Type B pancreatic cell (in vitro differentiated cells): ENCODE data around the gene S100A2. TPM values are rescaled to one million over a fixed set of nuclear protein-coding genes. Genes with fewer than 3 reads are reported as not detected.

Experiments used
- DNase-seq: peaks from one replicate; pipeline ENCODE4 v3.0.0; 2021; ENCODE audit warnings: mixed read lengths; ENCODE audit not compliant: unreplicated experiment; ENCODE audit errors: extremely low spot score
- H3K27ac Mint-ChIP-seq: 2 replicates; pipeline ENCODE4 v1.8.0; 2021; ENCODE audit warnings: mild to moderate bottlenecking, mixed read lengths
- H3K27me3 Mint-ChIP-seq: 2 replicates; pipeline ENCODE4 v1.8.0; 2021; ENCODE audit warnings: mixed read lengths
- H3K36me3 Mint-ChIP-seq: 2 replicates; pipeline ENCODE4 v1.8.0; 2021; ENCODE audit warnings: mixed read lengths
- H3K4me1 Mint-ChIP-seq: one replicate; pipeline ENCODE4 v1.8.0; 2021; ENCODE audit warnings: mixed read lengths; ENCODE audit not compliant: unreplicated experiment
- H3K4me3 Mint-ChIP-seq: 2 replicates; pipeline ENCODE4 v1.8.0; 2021; ENCODE audit warnings: mild to moderate bottlenecking, mixed read lengths
- H3K9me3 Mint-ChIP-seq: 2 replicates; pipeline ENCODE4 v1.8.0; 2021; ENCODE audit warnings: mixed read lengths
- CTCF ChIP-seq: fragments of 200-600 bp; sonication (generic); conservative IDR thresholded peaks from 2 replicates; pipeline ENCODE4 v1.5.0; 2021; ENCODE audit warnings: antibody characterized with exemption, mild to moderate bottlenecking
- long read RNA-seq: library from polyadenylated mRNA; unstranded; transcript quantifications from one replicate; pipeline ENCODE4 v2.0.0, GENCODE V29; 2020
- total RNA-seq: library from RNA; stranded (reverse); gene quantifications from 2 replicates; pipeline ENCODE4 v1.2.1, GENCODE V29; 2021; ENCODE audit warnings: low replicate concordance

The S100A2 gene
- 0.75 and 2.4 TPM in 2 replicates for total RNA-seq
- long read RNA-seq: 0 reads

DNA sequence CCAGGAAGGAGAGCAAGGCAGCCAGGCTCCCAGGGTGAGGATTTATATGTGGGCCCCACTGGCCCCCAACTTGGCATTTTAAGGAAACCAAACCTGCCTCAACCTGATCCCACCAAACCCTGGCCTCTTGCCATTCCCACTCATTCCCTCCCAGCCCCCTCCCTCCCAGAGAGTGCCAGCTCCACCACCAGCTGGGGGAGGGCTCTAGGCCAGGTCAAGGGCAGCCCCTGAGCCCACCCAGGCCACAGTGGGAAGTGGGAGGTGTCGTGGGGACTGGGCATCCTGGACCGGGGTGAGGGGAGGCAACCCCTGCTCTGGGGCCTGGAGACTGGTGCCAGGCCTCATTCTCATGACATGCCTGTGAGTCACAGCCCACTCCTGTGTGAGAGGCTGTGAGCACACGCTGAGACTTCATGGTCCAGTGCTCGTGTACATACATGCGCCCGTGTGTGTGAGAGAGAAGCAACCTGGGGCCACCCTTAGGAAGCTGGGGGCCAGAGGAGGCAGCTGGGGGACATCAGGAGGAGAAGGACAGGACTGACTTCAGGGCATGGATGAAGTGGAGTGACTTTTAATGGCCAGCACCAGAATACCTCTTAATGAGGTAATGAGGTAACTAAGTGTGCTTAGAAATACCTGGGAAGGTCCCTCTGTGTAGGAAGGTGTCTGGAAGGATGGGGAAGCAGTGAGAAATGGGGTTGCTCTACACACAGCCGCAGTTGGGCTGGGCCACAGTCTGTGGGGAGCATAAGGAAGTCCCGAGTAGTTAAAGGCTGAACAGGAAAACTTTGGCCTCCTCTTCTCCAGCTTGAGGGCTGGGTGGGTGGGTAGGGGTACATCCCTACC lies at the start of gene S100A2:
Gene S100A2 (minus strand): TSS at position 316 of the 846 bp plus-strand sequence. CDS start 1,967 bp downstream, outside the sequence.
- TF ChIP-seq CTCF: no peak
- Mint-ChIP-seq H3K4me3 (peak within 1 kb of the TSS; percentile 70), H3K27ac (peak within 1 kb of the TSS; percentile 99), H3K4me1 (peaks cover 40% of the 10 kb centered on the region), H3K9me3 (no peaks in the 10 kb centered on the region), H3K27me3 (no peaks in the 10 kb centered on the region), H3K36me3 (no peaks in the 10 kb centered on the region)
- no peak for DNase-seq

GRCh38 chr1:153615406-153615805 lies 49.8 kb upstream of the S100A2 start:
- Mint-ChIP-seq H3K4me3 (peak overlapping the region; percentile 85), H3K36me3 (no peaks in the 10 kb centered on the region), H3K9me3 (no peaks in the 10 kb centered on the region), H3K27me3 (no peaks in the 10 kb centered on the region), H3K27ac (no peak overlapping the region), H3K4me1 (peaks cover 34% of the 10 kb centered on the region)
- DNase-seq: no peak
- TF ChIP-seq CTCF: no peak

- H3K9me3 Mint-ChIP-seq: no peaks in the 10 kb centered on the region
- no peaks in the 10 kb centered on the region for H3K27me3 Mint-ChIP-seq
- no peaks in the 10 kb centered on the region for H3K36me3 Mint-ChIP-seq
- peak overlapping the region; percentile 54 for H3K27ac Mint-ChIP-seq
- no peak for TF ChIP-seq CTCF
- H3K4me3 Mint-ChIP-seq: peak overlapping the region; percentile 85
- H3K4me1 Mint-ChIP-seq: peaks cover 37% of the 10 kb centered on the region
- no peak for DNase-seq
Observed at GRCh38 chr1:153614906-153615305, 49.3 kb upstream of the S100A2 start.

- TF ChIP-seq CTCF: no peak
- no peak for DNase-seq
- Mint-ChIP-seq H3K36me3 (no peaks in the 10 kb centered on the region), H3K4me1 (peaks cover 42% of the 10 kb centered on the region), H3K27me3 (no peaks in the 10 kb centered on the region), H3K9me3 (no peaks in the 10 kb centered on the region), H3K27ac (peak overlapping the region; percentile 54), H3K4me3 (peak overlapping the region; percentile 85)
Observed at GRCh38 chr1:153614189-153614900, 48.7 kb upstream of the S100A2 start.

- H3K9me3 Mint-ChIP-seq: no peaks in the 10 kb centered on the region
- no peak for DNase-seq
- H3K27me3 Mint-ChIP-seq: no peaks in the 10 kb centered on the region
- H3K36me3 Mint-ChIP-seq: no peaks in the 10 kb centered on the region
- H3K27ac Mint-ChIP-seq: peak overlapping the region; percentile 54
- H3K4me1 Mint-ChIP-seq: peaks cover 52% of the 10 kb centered on the region
- peak overlapping the region; percentile 80 for H3K4me3 Mint-ChIP-seq
- TF ChIP-seq CTCF: no peak
Observed at GRCh38 chr1:153613406-153613805, 47.8 kb upstream of the S100A2 start.
